Esophagus mucosa (tissue), 1 donor: ENCODE measurements around the gene ULBP2. TPM values are rescaled to one million over a fixed set of nuclear protein-coding genes. Genes with fewer than 3 reads are reported as not detected.
"Not testable (repeated sequence)": the region's sequence is repeated elsewhere in the genome, so short reads cannot be mapped to it uniquely, and the experiment has no call there.

Source experiments
- ATAC-seq: fragments of 200-7000 bp; cut with Tn5 transposase; one replicate; pipeline ENCODE4 v1.9.1; 2020
- total RNA-seq: library from RNA; stranded (reverse); gene quantifications from one replicate; pipeline ENCODE4 v1.2.4, GENCODE V29; 2023
- donor health status: DM: yes; HTN: yes; CAD: no.

The ULBP2 gene, protein sequence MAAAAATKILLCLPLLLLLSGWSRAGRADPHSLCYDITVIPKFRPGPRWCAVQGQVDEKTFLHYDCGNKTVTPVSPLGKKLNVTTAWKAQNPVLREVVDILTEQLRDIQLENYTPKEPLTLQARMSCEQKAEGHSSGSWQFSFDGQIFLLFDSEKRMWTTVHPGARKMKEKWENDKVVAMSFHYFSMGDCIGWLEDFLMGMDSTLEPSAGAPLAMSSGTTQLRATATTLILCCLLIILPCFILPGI
- total RNA-seq, result 5.2 TPM

DNA sequence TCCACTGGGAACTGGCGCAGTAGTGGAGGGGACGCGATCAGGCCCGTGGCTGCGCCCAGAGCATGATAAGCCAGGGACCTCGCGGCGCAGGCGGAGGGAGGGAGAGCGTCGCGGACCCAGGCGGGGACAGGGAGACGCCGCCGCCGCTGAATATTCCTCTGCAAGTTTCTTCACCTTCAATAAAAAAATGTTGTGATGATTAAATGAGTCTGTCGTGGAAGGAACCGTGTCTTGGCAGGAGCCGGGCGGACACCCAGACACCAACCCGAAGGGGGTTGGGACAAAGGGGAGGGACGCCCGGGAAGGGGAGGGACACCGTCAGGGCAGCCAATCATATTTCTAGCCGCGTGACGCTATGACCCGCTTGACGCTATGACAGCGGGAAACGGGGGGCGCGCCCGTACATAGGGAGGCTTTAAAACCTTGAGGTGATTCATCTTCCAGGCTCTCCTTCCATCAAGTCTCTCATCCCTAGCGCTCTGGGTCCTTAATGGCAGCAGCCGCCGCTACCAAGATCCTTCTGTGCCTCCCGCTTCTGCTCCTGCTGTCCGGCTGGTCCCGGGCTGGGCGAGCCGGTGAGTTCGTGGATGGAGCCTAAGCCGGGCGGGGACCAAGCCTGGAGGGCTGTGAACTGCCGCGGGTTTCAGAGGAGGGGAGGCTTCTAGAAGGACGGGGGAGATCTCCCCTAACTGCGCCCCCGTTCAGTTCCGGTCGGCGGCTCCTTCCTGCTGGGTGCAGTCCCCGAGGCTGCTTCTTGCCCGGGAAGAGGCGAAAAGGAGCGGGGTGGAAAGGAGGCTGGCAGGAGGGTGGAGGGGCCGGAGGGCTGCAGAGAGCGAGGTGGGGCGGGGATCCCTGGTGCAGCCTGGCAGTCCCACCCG lies at the start of gene ULBP2:
Gene ULBP2 (plus strand): TSS at position 432 of the 878 bp plus-strand sequence. CDS start 59 bp downstream, at position 491.
- ATAC-seq, result peak; percentile 97

DNA sequence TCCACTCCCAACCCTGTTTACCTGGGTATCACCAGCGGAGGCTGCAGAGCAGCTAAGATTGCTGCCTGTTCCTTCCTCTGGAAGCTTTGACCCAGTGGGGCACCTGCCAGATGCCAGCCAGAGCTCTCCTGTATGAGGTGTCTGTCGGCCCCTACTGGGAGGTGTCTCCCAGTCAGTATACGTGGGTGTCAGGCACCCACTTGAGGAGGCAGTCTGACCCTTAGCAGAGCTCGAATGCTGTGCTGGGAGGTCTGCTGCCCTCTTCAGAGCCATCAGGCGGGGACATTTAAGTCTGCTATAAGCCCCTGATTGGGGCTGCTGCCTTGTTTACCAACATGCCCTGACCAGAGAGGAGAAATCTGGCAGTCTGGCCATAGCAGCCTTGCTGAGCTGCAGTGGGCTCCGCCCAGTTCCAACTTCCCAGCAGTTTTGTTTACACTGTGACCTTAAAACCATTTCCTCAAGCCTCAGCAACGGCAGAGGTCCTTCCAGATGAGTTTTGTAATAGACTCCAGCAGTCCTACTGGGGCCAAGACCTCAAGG lies 46.7 kb upstream of the ULBP2 start:
- no peak for ATAC-seq

DNA sequence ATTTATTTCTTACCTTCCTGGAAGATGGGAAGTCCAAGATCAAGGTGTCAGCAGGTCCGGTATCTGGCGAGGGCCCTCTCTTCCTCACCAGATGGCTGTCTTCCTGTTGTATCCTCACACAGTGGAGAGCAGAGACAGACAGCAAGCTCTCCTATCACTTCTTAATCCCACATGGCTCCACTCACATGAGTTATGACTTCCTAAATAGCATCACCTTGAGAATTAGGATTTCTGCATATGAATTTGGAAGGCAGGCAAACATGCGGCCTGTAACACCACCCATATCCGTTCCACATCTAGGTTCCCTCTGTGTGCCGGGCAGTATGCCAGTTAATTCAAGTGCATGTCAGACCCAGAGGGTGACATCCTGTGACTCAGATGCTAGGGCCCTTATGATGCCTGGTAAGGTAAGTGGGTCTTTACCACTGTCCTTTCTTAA lies 46.0 kb upstream of the ULBP2 start:
- peak; percentile 43 for ATAC-seq

DNA sequence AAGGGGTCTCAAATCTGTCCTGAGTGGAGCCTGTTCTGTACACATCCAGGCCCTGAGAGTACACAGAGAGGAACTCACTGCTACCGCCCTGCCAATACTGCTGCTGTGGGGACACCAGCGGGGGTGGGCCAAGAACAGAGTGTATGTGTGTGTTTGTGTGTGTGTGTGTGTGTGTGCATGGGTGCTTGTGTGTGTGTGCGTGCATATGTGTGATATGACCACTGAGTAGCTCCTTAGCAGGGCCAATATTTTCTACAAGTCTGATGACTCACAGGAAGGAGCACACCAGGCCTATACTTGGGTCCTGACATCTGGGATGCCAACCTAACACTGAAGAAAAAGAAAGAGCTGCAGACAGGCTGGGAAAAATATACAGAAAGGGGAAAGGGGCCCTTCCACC lies 45.3 kb upstream of the ULBP2 start:
- peak; percentile 14 for ATAC-seq

DNA sequence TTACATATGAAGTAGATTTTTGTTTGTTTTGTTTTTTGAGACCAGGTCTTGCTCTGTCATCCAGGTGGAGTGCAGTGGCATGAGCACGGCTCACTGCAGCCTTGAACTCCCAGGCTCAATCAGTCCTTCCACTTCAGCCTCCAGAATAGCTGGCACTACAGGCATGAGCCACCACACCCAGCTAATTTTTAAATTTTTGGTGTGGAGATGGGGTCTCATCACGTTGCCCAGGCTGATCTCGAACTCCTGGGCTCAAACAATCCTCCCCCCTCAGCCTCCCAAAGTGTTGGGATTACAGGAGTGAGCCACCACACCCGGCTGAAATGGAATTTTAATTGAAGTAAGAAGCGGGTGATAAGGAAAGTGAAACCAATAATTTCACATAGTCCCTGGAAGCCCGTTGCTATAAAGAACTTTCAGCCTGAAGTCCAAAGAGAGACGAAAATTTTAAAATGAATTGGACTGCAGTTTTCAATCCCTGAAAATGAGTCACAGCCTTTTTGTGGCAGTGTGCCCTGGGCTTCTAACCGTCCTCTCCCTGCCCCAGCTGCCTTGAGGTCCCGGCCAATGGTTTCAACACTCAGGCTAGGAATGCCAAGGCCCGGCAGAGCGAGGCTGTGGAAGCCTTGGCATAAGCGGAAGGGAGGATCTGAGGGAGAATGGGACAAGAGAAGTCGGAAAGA lies 44.7 kb upstream of the ULBP2 start:
- peak; percentile 51 for ATAC-seq

DNA sequence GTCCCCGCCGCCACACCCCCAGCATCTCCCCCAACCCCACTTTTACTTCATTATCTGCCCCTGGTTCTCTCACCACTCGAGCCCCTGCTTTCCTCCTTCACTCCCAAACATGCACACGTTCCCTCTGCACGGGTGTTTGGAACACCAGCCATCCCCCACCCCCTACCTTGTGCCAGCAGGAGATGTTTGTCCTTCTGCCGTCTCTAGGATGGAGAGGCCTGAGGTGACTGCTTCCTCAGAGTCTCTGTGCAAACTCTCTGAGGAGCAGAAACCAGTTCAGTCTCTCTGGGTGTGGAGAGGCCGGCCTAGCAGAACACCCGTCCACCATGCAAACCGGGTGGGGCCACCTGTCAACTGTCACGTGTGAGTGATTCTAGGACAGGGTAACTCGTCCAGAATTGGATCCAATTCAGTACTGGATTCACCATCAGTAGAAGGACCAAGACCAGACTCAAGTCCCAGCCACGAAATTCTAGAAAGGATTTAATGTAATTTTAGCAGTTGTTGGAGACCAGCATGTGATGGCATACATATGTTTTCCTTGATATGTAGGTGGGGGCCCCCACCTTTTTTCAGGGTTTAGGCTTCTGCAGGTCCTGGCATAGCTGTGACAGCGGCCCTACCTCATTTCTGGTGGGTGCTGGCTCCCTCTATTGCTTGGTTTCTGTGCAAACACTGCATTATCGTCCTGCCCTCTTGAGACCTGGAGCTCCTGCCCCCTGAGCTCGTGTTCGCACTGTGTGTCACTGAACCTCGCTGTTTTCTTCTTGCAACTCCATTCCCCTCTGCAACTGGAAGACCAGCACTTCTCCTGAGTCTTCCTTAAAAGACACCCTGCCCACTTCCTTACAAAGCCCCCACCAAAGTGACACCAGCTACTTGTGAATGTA lies 43.7 kb upstream of the ULBP2 start, which contains the start of gene RAET1E:
Gene RAET1E (minus strand): TSS at position 259 of the 890 bp plus-strand sequence. CDS start 7,212 bp downstream, outside the sequence.
- peak; percentile 75 for ATAC-seq

DNA sequence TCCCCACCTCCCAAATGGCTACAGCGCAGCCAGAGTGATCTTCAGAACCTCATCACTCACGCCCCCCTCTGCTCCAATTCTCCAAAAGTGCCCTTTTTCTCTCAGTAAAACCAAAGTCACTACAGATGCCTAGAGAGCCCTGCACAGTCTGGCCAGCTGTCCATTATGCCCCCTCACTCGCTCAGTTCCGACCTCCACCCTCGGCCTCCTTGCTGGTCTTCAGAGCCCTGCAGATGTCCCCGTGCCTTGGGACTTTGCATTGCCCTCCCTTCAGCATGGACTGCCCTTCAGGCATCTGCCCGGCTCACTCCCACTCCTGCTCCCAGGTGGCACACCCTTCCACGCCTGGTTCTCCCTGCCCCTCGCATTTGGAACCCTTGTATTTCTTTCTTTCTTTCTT lies 42.8 kb upstream of the ULBP2 start:
- no peak for ATAC-seq

DNA sequence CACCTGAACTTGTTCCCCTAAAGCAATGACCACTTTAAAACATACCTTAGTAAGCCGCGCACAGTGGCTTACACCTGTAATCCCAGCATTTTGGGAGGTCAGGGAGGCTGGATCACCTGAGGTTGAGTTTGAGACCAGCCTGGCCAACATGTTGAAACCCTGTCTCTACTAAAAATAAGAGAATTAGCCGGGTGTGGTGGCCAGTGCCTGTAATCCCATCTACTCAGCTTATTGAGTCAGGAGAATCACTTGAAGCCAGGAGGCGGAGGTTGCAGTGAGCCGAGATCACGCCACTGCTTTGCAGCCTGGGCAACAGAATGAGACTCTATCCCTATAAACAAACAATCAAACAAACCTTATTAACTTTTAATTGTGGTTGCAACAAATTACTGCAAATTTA lies 42.3 kb upstream of the ULBP2 start:
- peak; percentile 40 for ATAC-seq

DNA sequence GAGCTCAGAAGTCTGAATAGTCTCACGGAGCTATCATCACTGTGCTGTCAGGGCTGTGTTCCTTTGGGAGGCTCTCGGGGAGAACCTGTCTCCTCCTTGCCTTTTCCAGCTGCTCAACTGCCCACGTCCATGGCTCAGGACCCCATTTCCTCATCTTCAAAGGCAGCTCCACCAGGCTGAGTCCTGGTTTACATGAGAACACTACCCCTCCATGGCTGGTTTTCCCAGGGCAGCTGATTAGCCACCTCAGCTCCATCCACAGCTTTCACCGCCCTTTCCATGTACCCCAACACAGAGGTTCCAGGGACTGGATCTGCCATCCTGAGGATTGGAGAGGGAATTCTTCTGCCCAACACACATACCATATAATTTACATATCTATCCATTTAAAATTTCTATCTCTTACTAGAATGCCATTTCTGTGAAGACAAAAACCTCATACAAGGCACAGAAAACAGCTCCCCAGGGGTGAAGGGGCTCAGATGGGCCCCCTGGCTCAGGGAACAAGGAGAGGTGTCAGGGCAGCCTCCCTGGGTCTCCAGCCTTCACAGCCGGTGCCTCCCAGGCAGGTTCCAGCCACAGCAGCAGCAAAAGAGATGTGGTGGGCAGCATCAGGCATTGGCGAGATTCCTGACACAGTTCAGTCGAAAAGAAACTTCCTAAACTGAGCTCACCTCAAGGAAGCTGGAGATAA lies 41.7 kb upstream of the ULBP2 start:
- no peak for ATAC-seq

DNA sequence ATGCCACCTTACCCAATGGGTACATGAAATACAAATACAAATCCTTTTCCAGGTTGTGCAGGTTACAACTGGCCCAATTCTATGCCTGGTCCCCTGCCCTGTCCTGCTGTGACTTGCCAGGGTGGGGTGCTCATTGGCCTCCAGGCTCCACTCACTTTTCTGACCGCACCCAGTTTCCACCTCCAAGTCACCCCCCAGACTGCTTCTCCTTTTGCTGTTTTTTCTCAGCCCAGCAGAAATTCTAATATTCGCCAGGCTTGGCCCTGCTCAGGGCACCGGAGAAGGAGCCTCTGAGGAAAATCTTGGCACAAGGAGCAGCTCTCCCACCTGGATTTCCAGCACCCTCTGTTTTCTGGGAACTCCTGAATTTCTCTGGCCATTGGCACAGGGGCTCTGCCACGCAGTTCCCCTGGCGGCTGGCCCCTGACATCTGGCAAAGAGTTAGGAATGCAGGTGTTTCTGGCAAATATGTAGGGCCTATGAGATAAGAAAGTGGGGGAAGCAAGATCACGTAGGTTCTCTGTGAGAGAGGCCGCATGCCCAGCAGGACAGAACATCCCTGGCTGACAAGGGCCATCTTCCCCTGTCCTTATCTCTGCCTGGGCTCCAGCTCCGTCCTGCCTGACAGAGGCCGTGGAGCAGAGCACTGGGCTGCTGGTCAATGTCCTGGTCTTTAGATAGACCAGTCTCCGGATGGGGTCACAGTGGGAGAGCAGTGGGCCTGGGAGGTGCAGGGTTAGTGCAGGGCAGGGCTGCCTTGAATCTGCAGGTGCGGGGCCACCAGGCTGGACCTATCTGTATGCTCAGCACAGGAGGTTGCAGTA lies 41.0 kb upstream of the ULBP2 start:
- peak; percentile 86 for ATAC-seq

DNA sequence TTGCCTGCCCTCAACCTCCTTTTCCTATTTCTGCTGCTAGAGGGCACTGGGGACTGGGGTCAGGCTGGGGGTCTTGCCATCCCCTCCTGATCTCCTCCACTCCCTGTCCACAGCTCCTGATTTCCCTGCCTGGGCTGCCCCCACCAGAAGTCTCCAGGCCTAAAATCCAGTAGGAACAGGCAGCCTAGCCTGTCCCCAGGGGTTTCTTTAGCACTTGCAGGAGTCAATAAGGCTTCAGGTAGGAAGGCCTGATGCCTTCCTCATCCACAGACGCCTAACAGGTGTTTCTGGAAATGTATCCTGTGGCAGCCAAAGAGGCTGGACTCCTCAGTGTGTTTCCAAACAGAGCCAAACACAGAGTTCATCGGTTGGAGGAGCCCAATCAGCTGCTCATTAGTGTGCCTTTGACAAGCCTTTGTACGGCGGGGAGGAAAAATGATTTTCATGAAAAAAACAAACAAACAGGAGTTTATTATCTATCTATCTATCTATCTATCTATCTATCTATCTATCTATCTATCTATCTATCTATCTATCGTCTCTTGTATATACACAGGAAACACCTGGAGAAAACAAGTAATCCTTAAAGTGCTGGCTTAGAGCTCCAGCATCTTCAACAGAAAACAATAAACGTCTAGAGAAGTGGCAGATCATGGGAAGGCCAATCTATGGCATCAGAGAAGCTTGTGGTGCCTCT lies 40.2 kb upstream of the ULBP2 start:
- no peak for ATAC-seq

DNA sequence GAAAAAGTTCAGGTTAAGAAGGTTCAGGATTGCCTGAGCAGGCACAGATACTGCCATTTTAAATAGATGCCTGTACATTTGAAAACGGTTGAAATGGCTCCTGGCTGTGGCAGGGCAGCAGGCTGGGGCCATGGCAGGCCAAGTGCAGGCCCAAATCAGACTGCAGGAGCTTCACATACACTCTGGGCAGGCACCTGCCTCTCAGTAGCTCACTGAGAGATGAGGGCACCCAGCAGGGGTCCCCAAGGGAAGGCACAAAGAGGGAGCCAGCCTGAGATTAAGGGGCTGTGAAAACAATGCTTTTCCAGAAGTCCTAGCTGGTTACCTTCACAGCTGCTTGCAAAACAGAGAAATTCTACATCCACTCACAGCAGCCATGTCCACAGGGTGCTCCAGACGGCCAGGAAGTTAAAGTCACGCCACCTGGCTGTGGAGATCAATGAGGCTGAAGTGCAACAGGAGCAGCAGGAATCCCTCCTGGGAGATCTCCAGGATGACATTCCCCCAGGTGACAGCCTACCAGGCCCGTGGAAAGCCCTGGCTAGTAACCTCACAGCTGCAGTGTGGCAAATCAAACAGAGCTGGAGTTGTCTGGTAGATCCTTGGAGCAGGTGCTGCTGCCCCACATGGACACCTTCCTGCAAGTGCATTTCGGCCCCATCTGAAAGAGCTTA lies 37.7 kb upstream of the ULBP2 start:
- no peak for ATAC-seq

DNA sequence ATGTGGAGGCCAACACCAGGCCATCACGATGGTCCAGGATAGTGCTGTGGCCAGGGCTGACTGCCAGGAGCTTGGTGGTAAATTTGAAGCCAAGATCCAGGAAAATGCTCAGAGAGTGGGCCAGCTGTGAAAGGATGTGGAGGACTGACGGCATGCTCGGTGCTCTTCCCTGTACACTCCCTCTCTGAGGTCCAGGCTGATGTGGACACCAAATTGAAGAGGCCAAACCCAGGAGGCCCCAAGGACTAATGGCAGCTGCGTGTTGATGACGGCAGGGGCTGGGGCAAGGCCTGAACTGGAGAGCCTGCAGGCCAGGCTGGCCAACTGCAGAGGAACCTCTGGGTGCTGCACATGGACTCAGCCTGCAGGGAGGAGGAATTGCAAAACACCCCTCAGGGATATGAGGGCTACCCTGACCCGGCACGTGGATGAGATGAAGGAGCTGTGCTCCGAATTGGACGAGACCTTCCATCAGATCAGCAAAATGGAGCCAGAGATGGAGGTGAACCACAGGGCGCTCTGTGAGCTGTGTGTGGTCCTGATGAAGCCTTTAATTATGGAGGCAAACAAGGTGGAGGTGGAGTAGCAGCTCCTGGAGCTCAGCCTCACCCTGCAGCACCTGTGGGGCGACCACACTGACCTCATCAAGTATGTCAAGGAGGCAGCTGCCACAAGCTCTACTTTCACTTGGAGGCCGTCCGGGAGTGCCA lies 37.0 kb upstream of the ULBP2 start:
- no peak for ATAC-seq

DNA sequence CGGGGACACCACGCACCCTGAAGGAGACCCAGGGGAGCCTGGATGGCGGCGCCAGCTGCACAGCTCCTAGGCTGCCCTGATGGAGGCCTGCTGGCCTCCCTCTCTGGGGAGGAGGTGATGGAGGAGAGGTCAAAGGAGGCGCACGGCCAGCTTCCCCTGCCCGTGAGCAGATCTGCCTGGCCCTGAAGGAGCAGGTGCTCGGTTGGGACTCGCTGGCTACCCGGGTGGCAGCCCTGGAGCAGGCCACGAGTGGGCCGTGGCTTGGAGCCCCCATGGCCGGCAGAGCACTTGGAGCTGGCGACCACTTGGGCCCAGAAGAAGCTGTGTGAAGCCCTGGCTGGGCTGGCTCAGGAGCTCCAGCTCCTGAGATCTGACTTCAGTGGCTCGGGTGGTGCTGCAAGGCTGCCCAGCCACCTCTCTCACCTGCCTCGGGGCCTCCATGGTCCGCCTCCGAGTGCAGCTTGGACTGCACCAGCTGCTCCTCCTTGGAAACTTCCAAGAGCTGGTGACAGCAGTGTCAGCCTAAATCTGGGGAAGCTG lies 36.4 kb upstream of the ULBP2 start:
- ATAC-seq, result no peak

DNA sequence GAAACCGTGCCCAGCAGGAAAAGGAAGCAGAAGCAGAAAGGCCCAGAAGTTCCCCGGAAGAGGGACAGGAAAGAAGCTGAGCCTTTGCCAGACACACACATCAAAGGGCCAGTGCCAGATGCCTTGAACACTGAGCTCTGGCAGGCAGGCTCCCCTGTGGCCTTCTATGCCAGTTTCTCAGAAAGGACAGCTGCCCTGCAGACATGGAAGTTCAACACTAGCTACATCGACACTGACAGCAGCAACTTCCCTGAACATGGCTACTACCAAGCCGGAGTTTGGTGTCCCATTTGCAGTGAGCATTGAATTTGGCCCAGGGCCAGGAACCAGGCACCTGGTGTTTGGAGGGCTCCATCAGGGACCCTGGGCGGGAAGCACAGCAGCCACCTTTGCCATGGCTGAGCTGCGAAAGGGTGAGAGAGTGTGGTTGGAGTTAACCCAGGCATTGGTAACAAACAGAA lies 35.9 kb upstream of the ULBP2 start:
- no peak for ATAC-seq

DNA sequence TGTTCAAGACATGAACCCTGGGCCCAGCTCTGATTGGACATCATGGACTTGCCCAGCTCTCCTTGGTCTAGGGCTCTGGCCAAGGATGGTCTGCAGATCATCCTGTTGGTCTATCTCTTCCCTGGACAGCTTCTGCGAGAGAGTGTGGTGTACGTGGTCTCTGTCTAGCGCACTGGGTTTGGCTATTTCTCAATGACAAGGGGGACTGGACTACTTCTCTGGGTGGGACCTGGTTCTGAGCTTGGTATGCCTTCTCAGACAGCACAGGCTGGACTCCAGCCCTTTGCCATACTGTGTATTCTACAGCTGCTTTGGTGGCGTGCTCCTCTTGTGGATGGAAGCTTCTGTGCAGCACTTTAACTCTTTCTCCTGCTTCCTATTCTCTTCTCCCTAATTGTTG lies 35.4 kb upstream of the ULBP2 start:
- ATAC-seq, result no peak

DNA sequence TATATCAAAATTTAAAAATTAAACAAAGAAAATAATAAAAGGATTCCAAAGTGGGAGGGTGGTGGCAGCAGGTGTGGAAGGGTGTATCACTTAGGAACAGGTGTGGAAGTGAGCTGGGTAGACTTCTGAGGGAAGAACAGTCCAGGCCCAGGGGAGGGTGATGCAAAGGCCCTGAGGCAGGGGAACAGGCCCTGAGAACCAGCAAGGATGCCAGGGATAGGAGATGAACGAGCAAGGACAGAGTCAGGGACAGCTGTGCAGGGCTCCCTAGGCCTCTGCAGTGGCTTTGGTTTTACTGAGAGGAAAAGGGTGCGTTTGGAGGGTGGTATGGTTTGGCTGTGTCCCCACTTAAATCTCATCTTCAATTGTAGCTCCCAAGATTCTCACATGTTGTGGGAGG lies 34.5 kb upstream of the ULBP2 start:
- ATAC-seq, result no peak

DNA sequence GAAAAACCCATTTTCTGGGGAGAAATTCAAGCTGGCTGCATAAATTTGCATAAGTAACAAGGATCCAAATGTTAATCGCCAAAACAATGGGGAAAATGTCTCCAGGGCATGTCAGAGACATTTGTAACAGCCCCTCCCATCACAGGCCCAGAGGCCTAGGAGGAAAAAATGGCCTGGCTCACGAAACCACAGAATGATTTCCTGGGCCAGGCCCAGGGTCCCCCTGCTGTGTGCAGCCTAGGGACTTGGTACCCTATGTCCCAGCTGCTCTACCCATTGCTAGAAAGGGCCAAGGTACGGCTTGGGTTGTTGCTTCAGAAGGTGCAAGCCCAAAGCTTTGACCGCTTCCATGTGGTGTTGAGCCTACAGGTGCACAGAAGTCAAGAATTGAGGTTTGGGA lies 33.3 kb upstream of the ULBP2 start:
- not testable (repeated sequence) for ATAC-seq
